Right lobe of liver (tissue), 6 donors: Measurements from ENCODE around the gene AMACR. TPM values are rescaled to one million over a fixed set of nuclear protein-coding genes. Genes with fewer than 3 reads are reported as not detected.

ENCODE experiments used
- ATAC-seq, 4 donors: fragments of 200-7000 bp; cut with Tn5 transposase; one replicate each; pipeline ENCODE4 v1.9.1; 2020; ENCODE audit warnings: mild to moderate bottlenecking in 4 of 4, moderate library complexity in 4 of 4
- DNase-seq, 3 donors: peaks; one replicate each; pipeline ENCODE4 v3.0.0-alpha.2; 2020
- H3K27ac ChIP-seq, 3 donors: fragments of 200-600 bp; one replicate each; pipeline ENCODE4 v1.8.0; 2022
- H3K27me3 ChIP-seq, 2 donors: fragments of 200-600 bp; one replicate each; pipeline ENCODE4 v1.8.0; 2022
- H3K36me3 ChIP-seq, 4 donors: fragments of 200-600 bp; sonication (generic) in 1 of 4; one replicate each; pipeline versions ENCODE4 v1.5.1 to v1.8.0; 2017 to 2022; ENCODE audit warnings: control low read depth in 1 of 4
- H3K4me1 ChIP-seq, 4 donors: fragments of 200-600 bp; sonication (generic) in 1 of 4; one replicate each; pipeline versions ENCODE4 v1.5.1 to v1.8.0; 2017 to 2022; ENCODE audit warnings: control low read depth in 1 of 4
- H3K4me3 ChIP-seq, 3 donors: fragments of 200-600 bp; one replicate each; pipeline ENCODE4 v1.8.0; 2022
- H3K9me3 ChIP-seq, 4 donors: fragments of 200-600 bp; sonication (generic) in 1 of 4; one replicate each; pipeline versions ENCODE4 v1.5.1 to v1.8.0; 2017 to 2022; ENCODE audit warnings: control low read depth in 1 of 4
- CTCF ChIP-seq, 4 donors: fragments of 200-600 bp in 3 of 4; fragments of 450-650 bp in 1 of 4; IDR thresholded peaks; one replicate each; pipeline versions ENCODE4 v1.5.1 to v1.8.0; 2016 to 2022; ENCODE audit warnings: antibody characterized with exemption in 4 of 4, mild to moderate bottlenecking in 2 of 4
- POLR2A ChIP-seq: fragments of 450-650 bp; IDR thresholded peaks from one replicate; pipeline ENCODE4 v1.6.1; 2017; ENCODE audit warnings: antibody characterized with exemption, mild to moderate bottlenecking
- WGBS: methylation state at CpG from one replicate; pipeline ENCODE4 v1.1.6; 2018; ENCODE audit warnings: low coverage, low lambda C conversion rate; ENCODE audit not compliant: insufficient coverage; ENCODE audit errors: missing lambda C conversion rate; 5-methylcytosine and 5-hydroxymethylcytosine counted together
- intact Hi-C, 2 donors: fragments of 100-400 bp; cut with DNase I; formaldehyde crosslinking; loops; one replicate each; pipeline versions ENCODE4 v1.11.2 to v1.14.1; 2022
- total RNA-seq, 6 experiments: library from RNA; depleted of rRNA in 2 of 6; stranded (reverse); fragments of >200 nt in 2 of 6; fragmentation: NEBNext Ultra II Directional in 3 of 6; extraction: Animal tissue kit (Norgen Biotek cat#: 25700) in 3 of 6; gene quantifications; one replicate each; pipeline versions ENCODE4 v1.1.0 to v1.2.4, GENCODE V29; 2016 to 2023
- donor health status: DM: no; HTN: yes; CAD: no.
- donor health status: DM: no; HTN: no; CAD: no.
- donor health status: DM: no; HTN: no; CAD: no.
- donor health status: DM: no; HTN: yes; CAD: no.
- donor health status: DM: no; HTN: yes; CAD: no.

Gene AMACR
- total RNA-seq, 6 experiments from 2014 or later = 28.7 to 62.4 (median 41.9) TPM

- Histone ChIP-seq H3K4me1 (peaks cover 0 to 40% (median 19%) of the 10 kb centered on the region in 4 donors), H3K4me3 (no peak overlapping the region), H3K9me3 (no peaks in the 10 kb centered on the region), H3K27me3 (no peaks in the 10 kb centered on the region), H3K27ac (peak overlapping the region in 1 of 3 donors; percentile 20), H3K36me3 (no peaks in the 10 kb centered on the region)
- 75% methylated on average over 2 of the region's 2 CpGs for WGBS
- TF ChIP-seq POLR2A (no peak), CTCF (IDR thresholded peaks at IDR 0.05) (no peak)
- DNase-seq (no peak), ATAC-seq (no peak)
- intact Hi-C loops = no loop called here
Measured at GRCh38 chr5:34021334-34021733, 13.5 kb upstream of the AMACR start.

DNA sequence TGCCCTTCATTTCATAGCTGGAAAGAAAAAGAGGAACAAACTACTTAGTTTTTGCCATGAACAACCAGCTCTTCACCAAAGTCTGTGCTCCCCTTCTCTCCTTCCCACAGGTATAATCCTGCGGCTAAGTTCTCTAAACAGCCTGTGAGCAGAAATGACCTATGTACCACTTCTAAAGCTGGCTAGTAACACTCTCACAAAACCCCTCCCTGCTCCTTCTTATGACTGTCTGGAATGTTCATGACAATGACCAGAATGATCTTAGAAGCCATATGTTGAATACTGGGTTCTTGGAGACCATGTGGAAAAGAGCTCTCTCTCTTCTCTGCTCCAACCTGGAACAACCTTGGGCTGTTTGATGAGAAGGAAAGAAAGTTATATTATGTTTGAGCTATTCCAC is 12.9 kb upstream of the AMACR start:
- WGBS = 83% methylated on average over 1 of the region's 1 CpG
- H3K9me3 ChIP-seq = no peaks in the 10 kb centered on the region
- H3K4me3 ChIP-seq = no peak overlapping the region
- H3K4me1 ChIP-seq = peaks cover 0 to 38% (median 18%) of the 10 kb centered on the region in 4 donors
- H3K36me3 ChIP-seq = no peaks in the 10 kb centered on the region
- TF ChIP-seq POLR2A = no peak
- TF ChIP-seq CTCF (IDR thresholded peaks at IDR 0.05) = no peak
- DNase-seq = no peak
- no peaks in the 10 kb centered on the region for H3K27me3 ChIP-seq
- ATAC-seq = no peak
- intact Hi-C loops = no loop called here
- H3K27ac ChIP-seq = no peak overlapping the region

- 24% methylated on average over 2 of the region's 2 CpGs for WGBS
- intact Hi-C loops = no loop called here
- DNase-seq = peak in 1 of 3 donors; percentile 68
Measured at GRCh38 chr5:34017254-34017653, 9.4 kb upstream of the AMACR start.

DNA sequence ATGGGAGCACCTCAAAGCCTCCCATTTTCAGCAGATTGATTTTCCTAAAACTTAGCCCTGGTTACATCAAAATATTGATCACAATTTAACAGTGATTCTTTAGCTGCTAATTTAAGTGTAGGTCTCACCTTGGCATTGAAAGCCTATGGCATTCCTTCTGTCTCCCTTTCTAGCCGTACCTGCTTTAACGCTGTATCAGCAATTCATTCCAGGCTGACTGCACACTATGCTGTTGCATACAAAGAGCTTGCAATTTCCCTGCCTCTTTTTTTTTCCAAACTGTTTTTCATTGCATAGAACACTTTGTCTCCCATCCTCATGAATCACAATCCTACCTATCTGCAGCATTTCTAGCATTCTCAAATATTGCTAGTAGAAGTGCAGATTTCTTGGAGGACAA is 8.9 kb upstream of the AMACR start:
- intact Hi-C loops = no loop called here
- Histone ChIP-seq H3K27ac (peak overlapping the region in 1 of 3 donors; percentile 46), H3K27me3 (no peaks in the 10 kb centered on the region), H3K4me1 (peaks cover 0 to 41% (median 14%) of the 10 kb centered on the region in 4 donors), H3K4me3 (no peak overlapping the region), H3K36me3 (no peaks in the 10 kb centered on the region), H3K9me3 (no peaks in the 10 kb centered on the region)
- DNase-seq = no peak
- peak; percentile 17 to 63 (median 41) for ATAC-seq
- WGBS = 27% methylated on average over 2 of the region's 2 CpGs
- TF ChIP-seq POLR2A (no peak), CTCF (IDR thresholded peaks at IDR 0.05) (no peak)

More at GRCh38 chr5:34017254-34017653, 9.4 kb upstream of the AMACR start:
- ATAC-seq = peak; percentile 19 to 79 (median 68)
- no peaks in the 10 kb centered on the region for H3K9me3 ChIP-seq
- peak overlapping the region in 1 of 3 donors; percentile 46 for H3K27ac ChIP-seq
- H3K4me1 ChIP-seq = peaks cover 0 to 41% (median 15%) of the 10 kb centered on the region in 4 donors
- TF ChIP-seq CTCF (IDR thresholded peaks at IDR 0.05) (no peak), POLR2A (no peak)
- no peaks in the 10 kb centered on the region for H3K27me3 ChIP-seq
- H3K36me3 ChIP-seq = no peaks in the 10 kb centered on the region
- H3K4me3 ChIP-seq = no peak overlapping the region

DNA sequence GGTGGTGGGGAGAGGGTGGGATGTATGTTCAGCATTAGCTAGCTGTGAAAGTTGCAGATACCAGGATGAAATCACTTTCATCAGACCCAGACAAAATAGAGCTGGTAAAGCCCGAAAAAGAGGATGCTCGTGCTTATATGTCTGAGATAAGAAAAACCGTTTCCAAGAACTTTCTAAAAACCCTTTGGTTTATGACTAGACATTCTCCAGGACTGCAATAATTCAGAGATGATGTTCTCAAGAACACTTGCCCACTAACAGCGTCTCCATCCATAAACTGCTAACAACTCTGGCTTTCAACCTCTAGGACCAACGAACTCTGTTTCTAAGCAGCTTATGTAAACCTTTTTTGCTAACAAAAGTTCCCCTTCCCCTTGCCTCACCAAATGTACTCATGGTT is 8.4 kb upstream of the AMACR start:
- TF ChIP-seq CTCF (IDR thresholded peaks at IDR 0.05) (no peak), POLR2A (no peak)
- Histone ChIP-seq H3K4me1 (peaks cover 0 to 43% (median 14%) of the 10 kb centered on the region in 4 donors), H3K9me3 (no peaks in the 10 kb centered on the region), H3K27ac (peak overlapping the region in 1 of 3 donors; percentile 46), H3K36me3 (no peaks in the 10 kb centered on the region), H3K4me3 (no peak overlapping the region), H3K27me3 (no peaks in the 10 kb centered on the region)
- DNase-seq (no peak), ATAC-seq (no peak)
- intact Hi-C loops = no loop called here
- WGBS = 79% methylated on average over 5 of the region's 5 CpGs
